GM18868 (cell line): ENCODE data around the gene PTER.

Experiments used
- ATAC-seq: cut with Tn5 transposase; IDR thresholded peaks from one replicate; pipeline ENCODE4 v1.9.1; 2021; ENCODE audit warnings: mild to moderate bottlenecking, moderate library complexity; ENCODE audit not compliant: unreplicated experiment

PTER gene

DNA sequence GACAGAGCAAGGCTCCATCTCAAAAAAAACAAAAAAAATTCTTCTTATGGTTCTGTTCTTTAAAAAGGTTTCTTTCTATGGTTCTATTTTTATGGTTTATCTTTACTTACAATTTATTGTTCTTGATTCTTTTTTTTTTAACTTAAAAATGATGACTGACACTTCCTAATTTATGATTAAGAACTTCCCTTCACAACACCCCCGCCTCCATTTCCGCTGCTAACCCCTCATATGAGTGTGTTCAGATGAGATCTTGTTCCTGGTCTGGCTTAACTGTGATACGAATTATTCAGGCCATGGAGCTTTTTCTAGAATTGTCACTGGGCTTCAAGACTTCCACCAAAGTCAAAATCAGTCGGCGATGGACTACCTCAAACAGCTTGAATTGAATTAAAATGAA is 33.9 kb downstream of the PTER start:
- ATAC-seq, result no peak

DNA sequence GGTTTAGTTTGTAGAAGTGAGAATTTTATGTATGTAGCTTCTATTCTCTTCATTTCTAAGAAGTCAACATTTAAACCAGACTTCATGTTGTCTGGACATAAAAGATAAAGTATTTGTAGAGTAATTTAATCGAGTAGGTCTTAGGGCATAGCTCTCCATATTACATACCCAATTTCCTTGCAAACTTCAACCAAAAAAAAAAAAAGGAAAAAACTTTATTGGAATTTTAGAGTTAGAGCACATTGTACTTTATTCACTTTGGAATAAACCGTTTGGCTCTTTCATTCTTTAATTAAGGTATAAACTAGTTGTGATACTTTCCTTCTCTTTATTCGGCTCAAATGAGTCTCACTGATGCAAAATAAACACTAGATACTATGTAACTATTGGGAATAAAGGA is 36.0 kb downstream of the PTER start:
- no peak for ATAC-seq

DNA sequence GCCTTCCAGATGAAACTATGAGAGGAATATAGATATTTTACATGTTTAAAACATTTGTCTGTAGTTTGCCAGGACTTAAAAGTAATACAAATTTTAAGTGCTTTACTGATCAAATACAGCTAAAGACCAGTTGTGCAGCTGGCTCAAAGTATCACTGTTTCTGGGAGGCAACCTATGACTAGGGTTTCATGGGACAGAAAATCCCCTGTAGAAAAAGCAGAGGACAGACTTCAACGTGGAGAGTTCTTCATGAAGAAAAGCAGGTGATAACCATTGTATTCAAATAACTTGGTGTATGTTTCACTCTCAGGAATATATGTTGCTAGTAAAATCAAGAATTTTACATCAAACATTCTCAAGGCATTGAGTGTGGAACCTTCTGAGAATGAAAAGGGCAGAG is 40.9 kb downstream of the PTER start:
- ATAC-seq, result no peak

DNA sequence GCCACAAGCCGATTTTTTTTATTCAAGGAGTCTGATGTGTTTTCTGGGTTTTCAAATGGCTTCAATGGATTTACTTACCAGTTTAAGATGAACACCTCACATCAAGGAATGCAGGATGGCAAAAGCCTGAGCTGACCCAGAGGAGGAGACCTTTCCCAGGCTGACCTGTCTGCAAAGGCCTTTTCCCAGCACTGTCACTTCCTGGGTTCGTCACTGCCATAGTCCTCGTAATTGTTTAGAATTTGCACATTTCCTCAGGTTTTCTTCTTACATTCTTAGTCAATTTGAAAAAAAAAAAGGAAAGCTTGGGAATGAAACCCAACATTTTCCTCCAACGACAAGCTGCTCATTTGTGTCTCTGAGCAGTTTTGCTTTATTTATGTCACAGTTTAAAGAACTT is 42.0 kb downstream of the PTER start:
- ATAC-seq, result no peak

- no peak for ATAC-seq
Measured at GRCh38 chr10:16481052-16481728, 44.4 kb downstream of the PTER start.

- no peak for ATAC-seq
Measured at GRCh38 chr10:16483241-16483917, 46.6 kb downstream of the PTER start.

DNA sequence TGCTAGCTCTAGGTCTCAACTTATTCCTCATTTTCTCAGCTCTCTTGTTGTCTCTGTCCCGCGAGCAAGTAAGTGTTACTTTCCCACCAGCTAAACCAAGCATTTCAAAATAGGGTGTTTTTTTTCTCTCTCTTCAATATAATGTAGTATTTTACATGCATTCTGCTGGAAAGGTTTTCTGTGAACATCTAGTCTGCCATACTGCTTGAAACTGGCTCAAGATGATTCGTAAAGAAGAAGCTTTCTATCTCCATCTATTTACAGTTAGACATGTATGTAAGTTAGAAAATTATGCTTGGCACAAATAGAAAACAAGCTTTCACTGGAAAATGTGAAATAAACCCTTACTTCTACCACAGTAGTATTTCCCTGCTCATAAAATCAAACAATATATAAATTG is 53.7 kb downstream of the PTER start:
- no peak for ATAC-seq

- no peak for ATAC-seq
Measured at GRCh38 chr10:16491933-16492332, 55.1 kb downstream of the PTER start.

- no peak for ATAC-seq
Measured at GRCh38 chr10:16493884-16494536, 57.2 kb downstream of the PTER start.

DNA sequence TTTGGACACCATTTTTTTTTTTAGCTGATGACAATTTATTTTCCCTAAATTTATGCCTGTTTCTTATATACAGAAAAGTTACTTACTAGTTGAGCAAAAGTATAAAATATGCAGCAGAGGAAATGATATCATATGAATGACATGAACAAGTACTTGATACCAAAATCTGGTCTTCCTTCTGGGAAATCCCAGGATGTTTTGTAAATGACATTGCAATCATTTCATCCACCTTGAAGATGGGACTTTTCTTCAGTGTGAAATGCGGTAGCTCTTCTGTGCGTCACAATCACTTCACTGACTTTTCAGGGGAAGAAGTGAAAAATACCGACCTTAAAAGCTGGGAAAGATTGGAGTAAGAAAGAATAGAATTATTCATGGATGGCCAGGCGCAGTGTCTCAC is 61.1 kb downstream of the PTER start:
- no peak for ATAC-seq

GRCh38 chr10:16505161-16505560 is 68.4 kb downstream of the PTER start:
- no peak for ATAC-seq

GRCh38 chr10:16509996-16510395 is 73.2 kb downstream of the PTER start:
- ATAC-seq, result no peak

GRCh38 chr10:16510843-16511242 is 74.0 kb downstream of the PTER start:
- ATAC-seq, result no peak

GRCh38 chr10:16518822-16519221 is 82.0 kb downstream of the PTER start:
- no peak for ATAC-seq

- ATAC-seq, result peak; percentile 71
Measured at GRCh38 chr10:16519250-16519907, 82.6 kb downstream of the PTER start.

GRCh38 chr10:16519908-16520861 is 83.4 kb downstream of the PTER start:
- peak; percentile 11 for ATAC-seq

DNA sequence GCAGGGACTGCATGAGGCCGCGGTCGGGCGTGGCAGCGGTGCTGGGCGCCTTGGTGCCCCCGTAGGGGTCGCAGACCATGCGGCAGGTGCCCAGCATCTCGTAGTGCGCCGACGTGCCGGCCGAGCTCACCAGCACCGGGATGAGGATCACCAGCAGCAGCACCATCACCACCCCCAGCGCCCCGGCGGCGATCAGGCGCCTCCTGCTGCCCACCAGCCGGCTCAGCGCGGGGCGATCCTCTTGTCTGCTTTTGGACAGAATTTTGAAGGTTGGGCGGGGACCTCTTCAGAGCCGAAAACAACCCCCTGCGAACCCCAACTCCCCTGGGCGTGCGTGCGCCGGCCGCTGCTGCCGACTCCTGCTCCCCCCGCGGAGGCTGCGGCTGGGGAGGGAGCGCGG is 84.1 kb downstream of the PTER start:
- peak; percentile 38 for ATAC-seq

DNA sequence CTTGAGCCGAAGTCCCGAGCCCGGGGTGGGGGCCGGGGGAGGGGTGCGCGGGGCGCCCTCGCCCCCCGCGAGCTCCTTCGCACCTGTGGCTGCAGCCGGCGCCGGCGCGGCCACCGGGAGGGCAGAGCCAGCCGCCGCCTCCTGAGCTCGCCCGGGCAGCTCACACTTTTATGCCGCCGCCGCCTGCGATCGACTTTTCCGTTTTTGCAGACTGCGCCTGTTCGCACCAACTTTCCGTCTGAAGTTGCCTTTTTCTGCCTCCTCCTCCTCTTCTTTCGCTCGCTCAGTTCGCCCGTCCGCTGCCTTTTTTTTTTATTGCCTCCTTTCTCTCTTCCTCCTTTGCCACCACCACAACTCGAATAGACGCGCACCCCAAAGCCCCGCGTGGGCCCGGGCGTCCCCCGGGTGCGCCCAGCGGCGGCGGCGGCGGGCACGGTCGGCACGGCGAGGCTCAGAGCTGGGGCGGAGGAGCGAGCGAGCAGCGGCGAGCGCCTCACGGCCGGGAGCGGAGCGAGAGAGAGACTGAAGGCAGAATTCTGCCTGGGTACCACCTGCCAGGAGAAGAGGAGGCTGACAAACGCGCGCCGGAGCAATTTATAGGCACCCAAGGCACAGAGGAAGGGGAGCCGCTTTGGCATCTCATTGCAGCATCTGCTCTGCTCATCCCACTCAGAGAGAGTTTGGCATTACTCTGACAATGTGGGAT is 84.7 kb downstream of the PTER start, which contains the start of gene C1QL3:
C1QL3 (minus strand) TSS at position 569 of the 706 bp plus-strand sequence. CDS start 814 bp downstream, outside the sequence.
- ATAC-seq, result peak; percentile 30

DNA sequence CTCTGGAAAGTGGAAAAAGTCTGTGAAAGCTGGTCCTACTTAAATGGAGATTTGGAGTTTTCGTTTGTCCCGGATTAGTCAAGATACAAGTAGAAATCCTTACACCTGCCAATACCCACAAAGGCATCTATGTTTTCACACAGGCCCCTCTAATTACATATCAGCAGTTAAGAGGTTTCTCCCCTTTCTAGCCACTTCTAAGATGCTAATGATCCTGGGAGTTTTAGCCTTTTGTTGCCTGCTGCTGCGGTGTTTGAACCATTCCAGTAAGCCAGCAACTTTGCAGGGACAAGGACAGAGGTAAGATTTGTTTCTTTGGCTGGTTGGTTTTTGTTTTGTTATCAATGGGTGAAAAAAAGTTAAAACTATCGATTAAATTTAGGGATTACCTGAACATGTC is 90.6 kb downstream of the PTER start:
- ATAC-seq, result no peak

DNA sequence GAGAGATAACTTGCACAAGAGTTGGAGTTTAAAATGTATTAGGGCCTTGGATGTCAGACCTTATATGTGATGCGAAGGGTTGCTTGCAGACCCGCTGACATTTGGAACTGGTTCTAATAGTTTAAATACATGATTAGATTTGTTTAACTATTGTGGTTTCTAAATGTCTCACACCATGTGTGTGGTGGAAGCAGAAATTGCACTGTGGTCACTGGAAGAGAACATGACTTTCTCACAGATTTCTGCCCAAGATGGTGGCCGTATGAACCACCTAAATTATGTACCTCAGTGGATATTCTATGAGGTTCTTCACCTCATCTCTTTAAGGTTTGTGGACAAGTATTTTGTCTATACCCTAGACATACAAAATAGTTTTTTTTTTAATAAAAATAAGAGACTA is 93.0 kb downstream of the PTER start:
- no peak for ATAC-seq
